ENCODE measurements around the gene SPTSSA.
"Not testable (repeated sequence)": the region's sequence is repeated elsewhere in the genome, so short reads cannot be mapped to it uniquely, and the experiment has no call there.

The SPTSSA gene

DNA sequence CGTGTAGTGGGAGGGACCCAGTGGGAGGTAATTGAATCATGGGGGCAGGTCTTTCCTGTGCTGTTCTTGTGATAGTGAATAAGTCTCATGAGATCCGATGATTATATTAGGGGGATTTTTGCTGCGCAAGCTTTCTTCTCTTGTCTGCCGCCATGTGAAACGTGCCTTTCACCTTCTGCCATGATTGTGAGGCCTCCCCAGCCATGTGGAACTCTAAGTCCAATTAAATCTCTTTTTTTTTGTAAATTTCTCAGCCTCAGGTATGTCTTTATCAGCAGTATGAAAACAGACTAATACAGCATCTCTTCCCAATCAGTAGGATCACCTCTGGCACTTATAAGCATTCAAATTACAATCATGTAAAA, 34.0 kb downstream of the SPTSSA start:
- not testable (repeated sequence) for DNase-seq (ENCODE audit: low read depth in 2 of 3, low spot score in 1 of 3)

DNA sequence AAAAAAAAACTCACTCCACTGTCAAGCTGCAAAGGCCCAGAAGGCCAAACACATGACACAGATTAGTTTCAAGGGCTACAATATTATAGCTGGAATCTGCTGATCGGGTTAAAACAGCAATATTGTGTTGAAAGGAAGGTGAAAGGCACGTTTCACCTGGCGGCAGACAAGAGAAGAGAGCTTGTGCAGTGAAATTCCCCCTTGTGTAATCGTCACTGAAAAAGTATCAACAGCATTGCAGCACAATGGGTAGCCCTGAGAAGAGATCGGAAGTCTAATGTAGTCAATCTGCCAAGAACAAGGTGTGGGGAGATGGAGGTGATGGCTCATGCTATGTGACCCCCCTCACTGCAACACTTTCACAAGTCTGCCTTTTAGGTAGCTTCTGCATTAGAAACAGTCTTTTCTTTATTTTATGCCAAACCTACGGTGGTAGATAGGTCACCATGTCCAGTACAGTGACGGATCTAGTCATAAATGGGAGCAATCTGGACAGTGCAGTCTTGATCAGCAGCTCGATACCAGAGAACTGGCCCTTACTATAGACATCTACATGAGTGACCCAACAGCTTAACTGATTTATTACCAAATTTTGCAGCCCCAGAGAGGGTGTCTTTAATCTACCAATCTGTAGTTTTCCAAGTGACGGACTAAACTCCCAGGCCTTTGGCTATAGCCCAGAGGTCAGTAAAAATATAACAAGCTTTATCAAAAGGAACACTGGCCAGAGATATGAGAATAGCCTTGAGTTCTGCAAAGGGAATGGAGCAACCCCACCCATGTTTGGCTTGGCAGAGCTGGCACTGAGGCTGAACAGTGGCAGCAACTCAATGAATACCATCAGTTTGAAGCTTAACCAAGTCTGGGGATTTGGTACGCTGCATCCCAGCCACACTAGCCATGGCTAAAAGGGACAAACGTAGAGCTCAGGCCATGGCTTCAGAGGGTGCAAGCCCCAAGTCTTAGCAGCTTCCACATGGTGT, 35.4 kb downstream of the SPTSSA start:
- DNase-seq (ENCODE audit: low read depth in 2 of 3, low spot score in 1 of 3), result no peak

DNA sequence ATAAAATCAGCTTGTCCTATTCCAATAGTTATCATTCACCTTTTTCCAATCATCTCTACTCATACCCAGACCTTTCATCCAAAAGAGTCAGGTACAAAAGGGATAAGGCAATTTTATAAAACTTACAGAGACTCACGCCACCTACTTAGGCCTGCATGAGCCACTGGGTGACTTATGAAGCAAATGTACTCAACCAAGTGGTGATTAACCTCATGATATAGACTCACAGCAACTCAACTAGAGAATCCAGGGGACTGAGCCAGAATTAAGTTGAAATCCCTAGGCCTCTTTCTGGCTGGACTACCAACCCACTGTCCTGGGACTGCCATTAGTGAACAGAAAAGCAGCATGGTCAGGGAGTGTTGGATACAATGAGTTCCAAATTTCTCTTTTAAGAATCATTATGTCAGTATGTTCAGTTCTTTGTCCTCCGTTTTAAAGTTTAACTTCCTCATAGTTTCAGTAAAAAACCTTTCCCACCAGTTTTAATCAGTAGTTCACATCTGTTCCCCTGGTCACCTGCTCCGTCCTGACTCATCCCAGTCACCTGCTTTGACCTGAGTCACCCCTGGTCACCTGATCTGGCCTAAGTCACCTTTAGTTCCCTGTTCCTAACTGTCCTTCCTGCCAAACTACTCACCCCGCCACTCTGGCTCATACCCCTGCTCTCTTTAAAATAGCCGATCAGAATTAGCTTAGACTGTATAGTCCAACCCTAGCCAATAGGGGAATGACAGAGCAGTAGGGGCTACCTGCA, 36.8 kb downstream of the SPTSSA start:
- DNase-seq (ENCODE audit: low read depth in 2 of 3, low spot score in 1 of 3), result no peak

DNA sequence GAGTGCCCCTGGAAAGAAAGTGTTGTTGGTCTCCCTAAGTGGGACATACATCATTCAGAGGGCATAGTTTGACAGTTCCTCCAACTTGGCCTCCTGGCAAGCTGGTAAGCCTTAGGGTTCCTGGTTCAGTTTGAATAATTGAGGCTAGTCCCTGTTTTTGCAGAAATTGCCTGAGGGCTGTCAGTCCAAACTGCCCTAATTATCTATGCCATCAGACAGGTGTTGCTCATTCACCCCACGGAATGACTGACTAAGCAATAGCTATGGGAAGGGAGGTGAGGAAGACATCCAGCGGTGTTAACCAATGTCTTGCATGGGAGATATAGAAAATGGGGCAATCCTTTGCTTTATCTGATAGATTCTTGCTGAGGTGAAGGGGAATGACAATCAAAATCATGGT, 37.6 kb downstream of the SPTSSA start:
- no peak for DNase-seq (ENCODE audit: low read depth in 2 of 3, low spot score in 1 of 3)

DNA sequence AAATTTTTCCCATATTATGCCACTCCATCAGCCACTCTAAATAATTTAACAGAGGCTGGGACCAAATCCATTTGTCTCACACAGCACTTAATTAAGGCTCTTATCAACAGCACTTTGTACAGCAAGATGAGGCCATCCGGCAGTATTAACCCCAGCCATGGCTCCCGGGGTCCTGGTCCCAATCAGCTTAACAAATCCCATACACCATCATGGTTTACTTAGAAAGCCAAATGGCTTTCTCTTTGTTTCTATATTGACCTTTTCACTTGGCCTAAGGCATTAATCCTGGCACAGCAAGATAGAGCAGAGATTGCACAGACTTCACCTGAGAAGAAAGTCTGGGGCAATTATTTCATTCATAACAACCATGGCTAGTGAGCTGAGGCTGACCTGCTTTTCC, 38.6 kb downstream of the SPTSSA start:
- no peak for DNase-seq (ENCODE audit: low read depth in 2 of 3, low spot score in 1 of 3)

DNA sequence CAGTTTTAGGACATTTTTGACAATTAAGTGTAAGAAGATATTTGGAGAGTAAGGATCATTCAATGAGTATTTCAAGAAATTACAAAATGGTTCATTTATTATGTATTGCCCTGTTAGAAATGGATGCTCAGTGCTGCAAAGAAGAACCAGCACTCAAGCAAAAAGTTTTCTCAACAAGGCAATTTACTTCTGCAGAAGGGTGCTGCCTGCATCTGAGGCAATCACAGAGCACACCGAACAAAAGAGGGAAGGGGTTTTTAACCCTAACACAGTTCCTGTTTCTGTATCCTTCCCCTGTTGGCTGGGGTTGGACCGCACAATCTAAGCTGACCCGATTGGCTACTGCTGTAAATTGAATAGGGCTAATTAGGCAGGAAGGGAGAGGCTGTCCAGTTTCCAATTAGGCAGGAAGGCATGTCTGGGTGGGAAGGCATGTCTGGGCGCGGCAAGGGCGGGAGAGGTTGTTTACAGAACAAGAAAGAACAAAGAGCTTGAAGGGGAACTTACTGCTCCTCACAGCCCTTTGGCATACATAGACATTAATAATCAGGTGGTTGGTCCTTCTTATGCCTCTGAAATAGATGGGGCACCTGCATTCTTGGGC, 41.4 kb downstream of the SPTSSA start:
- no peak for DNase-seq (ENCODE audit: low read depth in 2 of 3, low spot score in 1 of 3)

DNA sequence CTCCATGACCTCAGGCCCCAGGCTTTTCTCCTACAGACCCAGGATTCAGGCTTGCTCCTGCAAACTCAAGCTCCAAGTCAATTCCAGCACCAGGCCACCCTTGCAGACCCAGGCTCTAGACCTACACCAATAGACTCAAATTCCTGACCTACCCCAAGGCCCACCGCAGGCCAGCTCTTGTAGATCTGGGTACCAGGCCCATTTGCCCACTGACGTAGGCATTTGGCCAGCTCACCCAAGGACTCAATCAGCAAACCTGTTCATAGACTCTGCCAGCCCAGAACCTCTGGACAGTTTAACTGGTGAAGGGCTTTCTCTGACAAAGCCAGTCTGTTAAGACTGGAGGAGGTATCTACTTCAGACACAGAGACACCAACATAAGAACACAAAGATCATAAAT, 52.3 kb downstream of the SPTSSA start:
- DNase-seq (ENCODE audit: low read depth in 2 of 3, low spot score in 1 of 3), result no peak

DNA sequence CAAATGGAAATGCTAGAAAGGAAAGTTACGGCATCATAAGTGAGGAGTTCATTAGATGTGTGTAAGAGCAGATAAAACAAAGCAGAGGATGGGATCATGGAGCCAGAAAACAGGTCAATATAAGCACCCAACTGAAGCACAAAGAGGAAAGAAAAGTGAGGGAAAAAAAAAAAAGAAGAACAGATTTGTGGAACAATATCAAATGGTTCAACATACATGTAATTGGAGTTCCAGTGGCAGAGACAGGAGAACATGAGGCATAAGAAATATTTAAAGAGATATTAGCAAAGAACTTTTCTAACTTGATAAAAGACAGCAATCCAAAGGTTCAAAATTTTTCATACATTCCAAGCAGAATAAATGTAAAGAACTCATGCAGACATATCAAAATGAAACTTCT, 54.1 kb downstream of the SPTSSA start:
- DNase-seq (ENCODE audit: low read depth in 2 of 3, low spot score in 1 of 3), result no peak

DNA sequence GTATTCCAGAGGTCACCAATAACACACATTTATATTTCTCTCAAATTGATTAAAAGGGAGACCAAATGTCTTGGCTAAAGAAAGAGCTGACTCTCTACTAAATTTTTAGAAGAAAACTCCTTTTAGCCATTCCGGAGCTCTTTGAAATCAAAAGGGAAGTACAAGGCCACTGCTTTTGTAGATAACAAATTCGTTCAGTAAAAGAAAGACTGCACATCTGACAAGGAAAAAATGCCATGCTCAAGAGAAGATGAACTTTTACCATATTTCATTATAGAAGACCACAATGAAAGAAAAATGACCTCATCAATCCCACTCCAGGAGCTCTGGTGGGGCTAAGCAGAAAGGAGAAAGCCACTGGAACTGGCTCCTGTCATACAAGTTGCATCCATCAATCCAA, 57.6 kb downstream of the SPTSSA start:
- DNase-seq (ENCODE audit: low read depth in 2 of 3, low spot score in 1 of 3), result no peak

DNA sequence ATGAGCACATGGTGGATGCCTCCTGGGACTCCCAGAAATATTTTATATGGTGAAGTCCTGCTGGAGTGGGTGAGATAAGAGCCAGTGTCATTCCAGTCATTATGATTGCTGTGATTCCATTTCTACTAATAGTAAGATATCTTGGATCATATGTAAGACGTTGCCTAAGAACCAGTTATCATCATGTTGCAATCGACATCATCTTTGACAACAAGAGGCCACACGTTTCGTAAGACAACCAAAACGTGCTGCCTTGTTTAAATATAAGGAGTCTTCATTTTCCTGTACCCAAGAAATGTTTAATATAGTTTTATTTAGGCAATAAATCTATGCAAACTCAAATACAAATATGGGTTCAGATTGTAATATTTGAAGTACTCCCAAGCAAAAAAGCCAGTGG, 58.4 kb downstream of the SPTSSA start:
- DNase-seq (ENCODE audit: low read depth in 2 of 3, low spot score in 1 of 3), result no peak

DNA sequence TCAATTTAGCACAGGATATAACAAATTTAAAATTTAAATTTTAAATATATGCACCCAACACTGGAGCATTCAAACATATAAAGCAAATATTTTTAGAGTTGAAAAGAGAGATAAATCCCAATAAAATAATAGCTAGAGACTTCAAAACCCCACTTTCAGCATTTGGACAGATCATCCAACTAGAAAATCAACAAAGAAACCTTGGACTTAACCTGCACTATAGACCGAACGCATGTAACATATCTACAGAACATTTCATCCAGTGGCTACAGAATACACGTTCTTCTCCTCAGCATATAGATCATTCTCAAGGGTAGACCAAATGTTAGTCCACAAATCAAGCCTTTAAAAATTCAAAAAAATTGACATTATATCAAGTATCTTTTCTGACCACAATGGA, 64.0 kb downstream of the SPTSSA start:
- DNase-seq (ENCODE audit: low read depth in 2 of 3, low spot score in 1 of 3), result no peak

DNA sequence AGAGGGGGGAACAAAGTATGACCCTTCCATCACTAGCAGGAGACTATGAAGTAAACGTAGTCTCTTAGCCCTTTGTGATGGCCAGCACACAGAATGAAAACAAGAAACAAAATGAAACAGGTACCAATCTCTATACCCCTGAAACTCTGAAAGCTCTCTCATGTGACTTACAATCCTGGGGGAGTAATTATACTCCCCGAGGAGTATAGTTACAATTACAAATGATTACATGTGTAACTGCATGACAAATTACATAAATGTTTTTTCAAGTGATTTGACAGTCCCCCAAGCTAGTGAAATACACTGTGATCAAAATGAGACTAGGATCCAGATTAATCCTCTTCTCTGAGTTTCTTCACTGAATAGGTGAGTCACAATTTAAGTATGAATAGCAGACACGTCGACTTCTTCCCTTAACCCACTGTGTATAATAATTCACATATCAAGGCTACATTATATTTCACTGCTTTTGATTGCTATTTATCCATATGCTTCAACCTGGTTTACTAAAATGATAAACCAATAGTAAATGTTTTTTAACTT, 74.0 kb downstream of the SPTSSA start:
- DNase-seq (ENCODE audit: low read depth in 2 of 3, low spot score in 1 of 3), result no peak

DNA sequence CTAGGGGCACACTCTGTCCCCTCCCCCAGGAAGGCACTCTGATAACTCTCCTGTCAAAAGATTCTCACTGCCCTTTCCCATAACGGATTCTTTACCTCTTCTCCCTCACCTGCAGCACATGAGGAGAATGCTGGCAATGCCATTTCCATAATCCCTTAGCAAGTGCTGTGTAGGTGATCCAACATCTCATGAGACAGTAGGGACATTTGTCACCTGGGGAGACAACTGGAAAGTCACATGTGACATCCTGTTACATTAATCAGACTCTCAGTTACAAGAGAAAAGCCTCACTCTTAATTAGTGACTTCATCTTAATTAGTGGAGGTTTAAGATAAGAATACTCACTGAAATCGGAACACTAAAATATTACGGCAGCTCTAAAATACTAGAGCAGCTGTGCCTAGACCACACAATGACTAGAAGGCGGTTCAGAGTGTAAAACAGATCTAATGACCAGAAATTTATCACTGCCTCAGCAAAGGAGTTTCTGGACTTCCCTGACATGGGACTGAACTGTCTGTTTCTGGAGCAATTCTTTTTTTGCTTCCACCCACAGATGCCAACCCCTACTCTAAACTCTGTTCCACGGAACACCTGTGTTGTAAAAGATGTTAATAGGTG, 75.1 kb downstream of the SPTSSA start:
- DNase-seq (ENCODE audit: low read depth in 2 of 3, low spot score in 1 of 3), result no peak

DNA sequence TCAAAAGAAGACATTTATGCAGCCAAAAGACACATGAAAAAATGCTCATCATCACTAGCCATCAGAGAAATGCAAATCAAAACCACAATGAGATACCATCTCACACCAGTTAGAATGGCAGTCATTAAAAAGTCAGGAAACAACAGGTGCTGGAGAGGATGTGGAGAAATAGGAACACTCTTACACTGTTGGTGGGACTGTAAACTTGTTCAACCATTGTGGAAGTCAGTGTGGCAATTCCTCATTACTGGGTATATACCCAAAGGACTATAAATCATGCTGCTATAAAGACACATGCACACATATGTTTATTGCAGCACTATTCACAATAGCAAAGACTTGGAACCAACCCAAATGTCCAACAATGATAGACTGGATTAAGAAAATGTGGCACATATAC, 76.2 kb downstream of the SPTSSA start:
- not testable (repeated sequence) for DNase-seq (ENCODE audit: low read depth in 2 of 3, low spot score in 1 of 3)

DNA sequence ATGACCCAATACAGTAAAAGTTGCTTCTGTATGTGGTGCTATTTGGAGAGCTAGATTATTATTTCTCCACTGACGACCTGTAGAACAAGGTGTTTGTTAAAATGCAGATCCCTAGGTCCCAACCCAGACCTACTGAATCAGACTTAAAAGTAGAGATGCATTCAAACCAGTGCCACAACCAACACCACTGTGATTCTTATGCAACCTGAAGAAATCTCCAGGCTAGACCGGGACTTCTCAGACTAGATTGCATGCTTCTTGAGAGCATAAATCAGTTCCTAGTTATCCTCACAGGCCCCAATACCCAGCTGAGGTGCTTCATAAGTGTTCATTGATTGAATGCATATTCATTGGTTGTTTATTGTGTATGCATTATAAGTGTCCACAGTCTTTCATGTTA, 78.2 kb downstream of the SPTSSA start:
- DNase-seq (ENCODE audit: low read depth in 2 of 3, low spot score in 1 of 3), result no peak

Measured in stimulated activated CD4-positive, alpha-beta T cell treated with anti-CD3 and anti-CD28 coated beads, Interleukin-12 subunit alpha, Interleukin-12 subunit beta, amount 100 ng/mL, for 48 hours (primary cell).